ENCODE data around the gene ANXA11.

DNA sequence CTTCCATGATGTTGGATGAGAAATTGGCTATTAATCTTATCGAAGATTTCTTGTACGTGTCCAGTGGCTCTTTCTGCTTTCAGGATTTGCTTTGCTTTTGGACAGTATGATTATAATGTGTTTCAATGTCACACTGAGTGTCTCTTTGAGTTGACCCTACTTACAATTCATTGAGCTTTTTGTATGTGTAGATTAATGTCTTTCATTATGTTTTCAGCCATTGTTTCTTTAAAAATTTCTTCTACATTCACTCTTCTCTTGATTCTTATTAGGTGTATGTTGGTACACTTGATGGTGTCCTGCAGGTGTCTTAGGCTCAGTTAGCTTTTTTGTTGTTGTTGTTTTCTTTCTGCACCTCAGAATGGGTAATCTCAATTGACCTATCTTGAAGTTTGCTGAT is 56.2 kb downstream of the ANXA11 start:
- TF ChIP-seq, protein P1, sequence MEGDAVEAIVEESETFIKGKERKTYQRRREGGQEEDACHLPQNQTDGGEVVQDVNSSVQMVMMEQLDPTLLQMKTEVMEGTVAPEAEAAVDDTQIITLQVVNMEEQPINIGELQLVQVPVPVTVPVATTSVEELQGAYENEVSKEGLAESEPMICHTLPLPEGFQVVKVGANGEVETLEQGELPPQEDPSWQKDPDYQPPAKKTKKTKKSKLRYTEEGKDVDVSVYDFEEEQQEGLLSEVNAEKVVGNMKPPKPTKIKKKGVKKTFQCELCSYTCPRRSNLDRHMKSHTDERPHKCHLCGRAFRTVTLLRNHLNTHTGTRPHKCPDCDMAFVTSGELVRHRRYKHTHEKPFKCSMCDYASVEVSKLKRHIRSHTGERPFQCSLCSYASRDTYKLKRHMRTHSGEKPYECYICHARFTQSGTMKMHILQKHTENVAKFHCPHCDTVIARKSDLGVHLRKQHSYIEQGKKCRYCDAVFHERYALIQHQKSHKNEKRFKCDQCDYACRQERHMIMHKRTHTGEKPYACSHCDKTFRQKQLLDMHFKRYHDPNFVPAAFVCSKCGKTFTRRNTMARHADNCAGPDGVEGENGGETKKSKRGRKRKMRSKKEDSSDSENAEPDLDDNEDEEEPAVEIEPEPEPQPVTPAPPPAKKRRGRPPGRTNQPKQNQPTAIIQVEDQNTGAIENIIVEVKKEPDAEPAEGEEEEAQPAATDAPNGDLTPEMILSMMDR (IDR thresholded peaks at IDR 0.05; ENCODE audit: insufficient read depth, low read depth, low read length): no peak
- no peak for TF ChIP-seq EZH2 (IDR thresholded peaks at IDR 0.05; ENCODE audit: insufficient read depth, low read length)

Measured in astrocyte (in vitro differentiated cells and primary cell).